Heart left ventricle (tissue), 16 donors: ENCODE data around the gene LGALS3BP. TPM values are rescaled to one million over a fixed set of nuclear protein-coding genes. Genes with fewer than 3 reads are reported as not detected.
A peak's percentile ranks its signal among the peaks of the same experiment; 100 is the strongest.

Experiments used
- ATAC-seq, 4 donors: fragments of 200-7000 bp; cut with Tn5 transposase; one replicate each; pipeline ENCODE4 v1.9.1; 2020 to 2022; ENCODE audit warnings: moderate library complexity in 4 of 4, mild to moderate bottlenecking in 3 of 4, moderate number of reproducible peaks in 1 of 4
- DNase-seq, 5 donors: peaks; one replicate each; pipeline ENCODE4 v3.0.0-alpha.2; 2020
- H3K27ac ChIP-seq, 12 donors: fragments of 200-600 bp; sonication (generic) in 4 of 12; one replicate each; pipeline versions ENCODE4 v1.5.0 to v1.8.0; 2016 to 2022; ENCODE audit warnings: mild to moderate bottlenecking in 2 of 12
- H3K27me3 ChIP-seq, 9 donors: fragments of 200-600 bp; sonication (generic) in 2 of 9; one replicate each; pipeline versions ENCODE4 v1.5.1 to v1.8.0; 2016 to 2022; ENCODE audit warnings: mild to moderate bottlenecking in 3 of 9
- H3K36me3 ChIP-seq, 9 donors: fragments of 200-600 bp; sonication (generic) in 2 of 9; one replicate each; pipeline versions ENCODE4 v1.5.0 to v1.8.0; 2018 to 2022; ENCODE audit warnings: mild to moderate bottlenecking in 2 of 9
- H3K4me1 ChIP-seq, 12 donors: fragments of 200-600 bp; sonication (generic) in 4 of 12; one replicate each; pipeline versions ENCODE4 v1.5.0 to v1.8.0; 2016 to 2022; ENCODE audit warnings: mild to moderate bottlenecking in 3 of 12
- H3K4me3 ChIP-seq, 12 donors: fragments of 200-600 bp; sonication (generic) in 4 of 12; one replicate each; pipeline versions ENCODE4 v1.5.0 to v1.8.0; 2017 to 2022; ENCODE audit warnings: mild to moderate bottlenecking in 9 of 12, moderate library complexity in 4 of 12
- H3K9me3 ChIP-seq, 12 donors: fragments of 200-600 bp; sonication (generic) in 4 of 12; one replicate each; pipeline versions ENCODE4 v1.5.0 to v1.8.0; 2016 to 2022; ENCODE audit warnings: mild to moderate bottlenecking in 1 of 12
- CTCF ChIP-seq, 12 donors: fragments of 200-600 bp; sonication (generic) in 4 of 12; IDR thresholded peaks; one replicate each; pipeline versions ENCODE4 v1.5.0 to v1.8.0; 2018 to 2022; ENCODE audit warnings: antibody characterized with exemption in 12 of 12, mild to moderate bottlenecking in 5 of 12
- POLR2A ChIP-seq, 2 donors: fragments of 450-650 bp; IDR thresholded peaks; one replicate each; pipeline ENCODE4 v1.6.1; 2017; ENCODE audit warnings: antibody characterized with exemption in 2 of 2, mild to moderate bottlenecking in 2 of 2, moderate library complexity in 2 of 2
- WGBS, 4 donors: extraction: QIAGEN DNeasy Blood & Tissue Kit in 2 of 4; methylation state at CpG; one replicate each; pipeline versions ENCODE4 v1.1.5 to v1.1.7; 2013 to 2018; 5-methylcytosine and 5-hydroxymethylcytosine counted together
- intact Hi-C, 10 donors: fragments of 100-400 bp; cut with DNase I; formaldehyde crosslinking; loops; one replicate each; pipeline versions ENCODE4 v1.11.1 to v1.14.2; 2022
- polyA plus RNA-seq, 2 donors: library from polyadenylated mRNA; stranded (reverse); fragments of 200-250 nt; gene quantifications; one replicate each; pipeline ENCODE4 v1.2.3, GENCODE V29; 2013
- total RNA-seq, 9 donors: library from RNA; depleted of rRNA in 2 of 9; stranded (reverse); fragments of >200 nt in 2 of 9; fragmentation: NEBNext Ultra II Directional in 3 of 9; extraction: Animal tissue kit (Norgen Biotek cat#: 25700) in 3 of 9; gene quantifications; one replicate each; pipeline versions ENCODE4 v1.1.0 to v1.2.4, GENCODE V29; 2016 to 2023
- donor health status: ischemic (EF 13 %, LVEDD 7.1; RV severe dilation, severe dysfunction).
- donor health status: healthy with polysubstance abuse.
- donor health status: DM: no; HTN: yes; CAD: no.
- donor health status: DM: no; HTN: no; CAD: no.
- donor health status: ischemic (EF 25% LVEDD 6.9; RV normal size, moderate dysfunction).
- donor health status: ischemic (EF 25% LVEDD 5.7; RV mildly dilated, moderate dysfunction).
- donor health status: healthy.
- donor health status: DM: yes; HTN: yes; CAD: no.
- donor health status: ischemic (EF 35%, LVEDD 5.7; RV mildly dilated, moderate dysfunction).
- donor health status: nonischemic (EF 11% LVEDD 7.7; RV severe dilation, severe dysfunction).
- donor health status: DM: yes; HTN: yes; CAD: no.
- donor health status: PGD.
- donor health status: ischemic (EF 29% LVEDD 5.4; RV normal size, mild dysfunction).
- donor health status: nonischemic (EF 23%, LVEDD 6.1; RV moderate dilation, normal function).

LGALS3BP gene
- total and polyA plus RNA-seq, 11 donors = 178 to 1,343 (median 547) TPM

- ATAC-seq (peak; percentile 51 to 73 (median 64)), DNase-seq (peak in 3 of 5 donors; percentile 61 to 81 (median 76))
- Histone ChIP-seq H3K27me3 (no peaks in the 10 kb centered on the region), H3K4me3 (peak overlapping the region in 11 of 12 donors; percentile 16 to 66 (median 57)), H3K27ac (peak overlapping the region in 10 of 12 donors; percentile 61 to 86 (median 80)), H3K36me3 (peaks cover 0 to 27% (median 2%) of the 10 kb centered on the region in 9 donors), H3K4me1 (peaks cover 2 to 72% (median 53%) of the 10 kb centered on the region in 12 donors), H3K9me3 (no peaks in the 10 kb centered on the region)
- 55 to 80% (median 62%) methylated on average over 17 to 21 of the region's 21 CpGs for WGBS, 4 donors
- no peak for TF ChIP-seq POLR2A (IDR thresholded peaks at IDR 0.05)
- peak in 7 of 12 donors; percentile 11 to 47 (median 27) for TF ChIP-seq CTCF (IDR thresholded peaks at IDR 0.05)
- intact Hi-C loops = loop anchor here in 2 of 10 donors (10.0 kb wide), 2 partner anchors 53 to 483 kb away; partner anchors contain the start of gene TIMP2 (in 1 of the 2)
Measured at GRCh38 chr17:78977997-78978973, 1.4 kb downstream of the LGALS3BP start.

- Histone ChIP-seq H3K27me3 (no peaks in the 10 kb centered on the region), H3K36me3 (peaks cover 0 to 27% (median 2%) of the 10 kb centered on the region in 9 donors), H3K4me1 (peaks cover 2 to 78% (median 53%) of the 10 kb centered on the region in 12 donors), H3K9me3 (no peaks in the 10 kb centered on the region), H3K4me3 (peak overlapping the region in 10 of 12 donors; percentile 16 to 63 (median 49)), H3K27ac (peak overlapping the region in 10 of 12 donors; percentile 61 to 86 (median 80))
- ATAC-seq (no peak), DNase-seq (no peak)
- intact Hi-C loops = loop anchor here in 2 of 10 donors (10.0 kb wide), 2 partner anchors 53 to 483 kb away; partner anchors contain the start of gene TIMP2 (in 1 of the 2)
- TF ChIP-seq CTCF (IDR thresholded peaks at IDR 0.05) (no peak), POLR2A (IDR thresholded peaks at IDR 0.05) (no peak)
- WGBS, 4 donors = 45 to 73% (median 46%) methylated on average over 8 of the region's 8 CpGs
Measured at GRCh38 chr17:78977681-78977943, 2.1 kb downstream of the LGALS3BP start.

- DNase-seq = no peak
- Histone ChIP-seq H3K4me3 (peak overlapping the region in 9 of 12 donors; percentile 24 to 63 (median 49)), H3K4me1 (peaks cover 2 to 78% (median 53%) of the 10 kb centered on the region in 12 donors), H3K9me3 (no peaks in the 10 kb centered on the region), H3K36me3 (peaks cover 0 to 30% (median 5%) of the 10 kb centered on the region in 9 donors), H3K27ac (peak overlapping the region in 9 of 12 donors; percentile 61 to 86 (median 80)), H3K27me3 (no peaks in the 10 kb centered on the region)
- intact Hi-C loops = loop anchor here in 2 of 10 donors (10.0 kb wide), 2 partner anchors 52 to 482 kb away; partner anchors contain the start of gene TIMP2 (in 1 of the 2)
- no peak for TF ChIP-seq POLR2A (IDR thresholded peaks at IDR 0.05)
- no peak for TF ChIP-seq CTCF (IDR thresholded peaks at IDR 0.05)
- ATAC-seq = no peak
- 68 to 86% (median 74%) methylated on average over 13 to 20 of the region's 20 CpGs for WGBS, 4 donors
Measured at GRCh38 chr17:78976907-78977680, 2.6 kb downstream of the LGALS3BP start.
